K562 (cell line): ENCODE data around the gene SHISA9. TPM values are rescaled to one million over a fixed set of nuclear protein-coding genes. Genes with fewer than 3 reads are reported as not detected.

ENCODE experiments used
- ATAC-seq: fragments of 200-7000 bp; cut with Tn5 transposase; 3 replicates; pipeline ENCODE4 v1.9.1; 2020; ENCODE audit warnings: moderate library complexity
- BruUV-seq: library from RNA; stranded (reverse); fragments of 400-500 nt; replicated peaks from 2 replicates; lab custom pipeline; 2021; lab: Mats Ljungman, UMichigan
- CTCF ChIA-PET: fragments of 300-600 bp; formaldehyde crosslinking; extraction: SDS; loops from one replicate; lab custom pipeline; 2021; ENCODE audit warnings: low intra/inter-chr PET ratio; lab: Yijun Ruan, JAX
- POLR2A ChIA-PET: fragments of 300-600, 350-650 bp; sonication (Branson Sonifier 250); formaldehyde crosslinking; extraction: SDS; loops from one replicate; lab custom pipeline; 2021; ENCODE audit warnings: antibody characterized with exemption, inconsistent platforms; lab: Yijun Ruan, JAX
- DNase-seq, 4 experiments: peaks; one replicate each; pipeline versions ENCODE4 v3.0.0 to v3.0.0-alpha.2; 2011 to 2018; ENCODE audit warnings: low spot score in 3 of 4, mixed read lengths in 3 of 4; ENCODE audit errors: extremely low read depth in 1 of 4
- FAIRE-seq: peaks from 2 replicates; lab custom pipeline; 2011; peaks lifted over from hg19 to GRCh38; lab: Jason Lieb, UNC
- H2AFZ ChIP-seq: 2 replicates; pipeline ENCODE4 v1.6.0; 2011; ENCODE audit warnings: low read depth, low read length, control low read depth, inconsistent platforms
- H3K27ac ChIP-seq: fragments of 200-600 bp; 3 replicates; pipeline ENCODE4 v1.8.0; 2011; ENCODE audit warnings: low read depth, mild to moderate bottlenecking, control low read depth, inconsistent platforms, low read length, moderate library complexity, mixed read lengths; ENCODE audit errors: extremely low read depth
- H3K27me3 ChIP-seq, 2 experiments: fragments of 300-600 bp in 1 of 2; 2 replicates in 1 of 2; 3 replicates in 1 of 2; pipeline versions ENCODE4 v1.6.0 to v1.8.0; 2011; ENCODE audit warnings: inconsistent platforms in 2 of 2, low read length in 2 of 2, mild to moderate bottlenecking in 1 of 2, mixed read lengths in 1 of 2, moderate library complexity in 1 of 2; ENCODE audit not compliant: control insufficient read depth in 2 of 2, insufficient read depth in 2 of 2
- H3K36me3 ChIP-seq: fragments of 300-600 bp; 3 replicates; pipeline ENCODE4 v1.8.0; 2011; ENCODE audit warnings: mild to moderate bottlenecking, low read length, inconsistent platforms; ENCODE audit not compliant: control insufficient read depth, insufficient read depth
- H3K4me1 ChIP-seq, 2 experiments: fragments of 200-600 bp in 1 of 2; replicated peaks in 1 of 2; 2 replicates in 1 of 2; 3 replicates in 1 of 2; pipeline versions ENCODE4 v1.5.1 to v1.8.0; 2011; ENCODE audit warnings: inconsistent platforms in 2 of 2, low read length in 2 of 2, mild to moderate bottlenecking in 1 of 2, mixed read lengths in 1 of 2, moderate library complexity in 1 of 2; ENCODE audit not compliant: control insufficient read depth in 2 of 2, insufficient read depth in 2 of 2
- H3K4me2 ChIP-seq: 2 replicates; pipeline ENCODE4 v1.6.1; 2011; ENCODE audit warnings: low read length, control low read depth, inconsistent platforms, mixed read lengths; ENCODE audit not compliant: insufficient read depth
- H3K4me3 ChIP-seq: fragments of 200-600 bp; sonication (generic), shearing (Covaris generic); 2 replicates; pipeline ENCODE4 v1.5.1; 2016; ENCODE audit warnings: control low read depth, inconsistent platforms
- H3K79me2 ChIP-seq: fragments of 200-600 bp; 3 replicates; pipeline ENCODE4 v1.8.0; 2011; ENCODE audit warnings: low read length, inconsistent platforms; ENCODE audit not compliant: control insufficient read depth, insufficient read depth
- H3K9ac ChIP-seq, 2 experiments: 2 replicates each; pipeline versions ENCODE4 v1.6.0 to v1.6.1; 2011; ENCODE audit warnings: low read depth in 2 of 2, low read length in 2 of 2, control low read depth in 1 of 2, inconsistent platforms in 1 of 2, mild to moderate bottlenecking in 1 of 2, mixed read lengths in 1 of 2; ENCODE audit not compliant: insufficient read depth in 1 of 2
- H3K9me1 ChIP-seq: one replicate; pipeline ENCODE4 v1.6.0; 2011; ENCODE audit warnings: inconsistent platforms, mild to moderate bottlenecking, low read length, moderate library complexity; ENCODE audit not compliant: control insufficient read depth, insufficient read depth
- H3K9me3 ChIP-seq: replicated peaks from 2 replicates; pipeline ENCODE4 v1.5.1; 2011; ENCODE audit warnings: low read depth, low read length, inconsistent platforms; ENCODE audit not compliant: control insufficient read depth, insufficient read depth
- H4K20me1 ChIP-seq: replicated peaks from 2 replicates; pipeline ENCODE4 v1.6.1; 2011; ENCODE audit warnings: low read length, inconsistent platforms, mixed read lengths; ENCODE audit not compliant: control insufficient read depth, insufficient read depth
- EHMT2 ChIP-seq: fragments of 450-650 bp; IDR thresholded peaks from 2 replicates; pipeline ENCODE4 v1.6.1; 2018; ENCODE audit warnings: antibody characterized with exemption
- JUN ChIP-seq, 2 experiments: sonication (generic) in 1 of 2; formaldehyde crosslinking in 1 of 2; IDR thresholded peaks; 2 replicates each; pipeline versions ENCODE4 v1.6.1 to v1.8.0; 2012 to 2022; ENCODE audit warnings: borderline replicate concordance in 2 of 2, mild to moderate bottlenecking in 2 of 2, improper control_type of control experiment in 1 of 2, low read depth in 1 of 2, low read length in 1 of 2, missing genetic modification reagents in 1 of 2
- MIER1 ChIP-seq: fragments of 450-650 bp; IDR thresholded peaks from 2 replicates; pipeline ENCODE4 v1.6.1; 2016; ENCODE audit warnings: antibody characterized with exemption, mild to moderate bottlenecking, low read depth
- NFIX ChIP-seq: fragments of 250-450 bp; sonication (Bioruptor Pico); IDR thresholded peaks from 2 replicates; pipeline ENCODE4 v1.4.0; 2020; ENCODE audit warnings: low read depth, mild to moderate bottlenecking, moderate library complexity
- NR2C1 ChIP-seq, 2 experiments: fragments of 450-650 bp; IDR thresholded peaks; 2 replicates each; pipeline ENCODE4 v1.6.1; 2017; ENCODE audit warnings: mild to moderate bottlenecking in 2 of 2, antibody characterized with exemption in 1 of 2, inconsistent platforms in 1 of 2, missing compliant biosample characterization in 1 of 2, missing genetic modification characterization in 1 of 2
- RCOR1 ChIP-seq, 2 experiments: IDR thresholded peaks; 2 replicates each; pipeline ENCODE4 v1.6.1; 2012; ENCODE audit warnings: low read depth in 2 of 2, low read length in 2 of 2, borderline replicate concordance in 1 of 2, improper control_type of control experiment in 1 of 2
- SAFB2 ChIP-seq: fragments of 200-400 bp; formaldehyde crosslinking; IDR thresholded peaks from 2 replicates; pipeline ENCODE4 v1.6.1; 2018; ENCODE audit warnings: borderline replicate concordance, low read length, low read depth, moderate library complexity; ENCODE audit not compliant: severe bottlenecking
- ZKSCAN1 ChIP-seq: fragments of 150-350 bp; IDR thresholded peaks from 2 replicates; pipeline ENCODE4 v1.6.1; 2016; ENCODE audit warnings: low read depth, low read length
- ZNF197 ChIP-seq: fragments of 200-800 bp; sonication (Bioruptor generic); IDR thresholded peaks from 2 replicates; pipeline ENCODE4 v1.6.1; 2016; ENCODE audit warnings: low read depth, missing genetic modification characterization, missing compliant biosample characterization
- ZNF384 ChIP-seq: IDR thresholded peaks from 2 replicates; pipeline ENCODE4 v1.6.1; 2012; ENCODE audit warnings: low read depth, low read length, improper control_type of control experiment
- ZNF41 ChIP-seq: fragments of 250-450 bp; sonication (Bioruptor Pico); conservative IDR thresholded peaks from 2 replicates; pipeline ENCODE4 v1.4.0; 2020; ENCODE audit warnings: mild to moderate bottlenecking
- ZNF561 ChIP-seq: fragments of 450-650 bp; formaldehyde crosslinking; conservative IDR thresholded peaks from 2 replicates; pipeline ENCODE4 v1.4.0; 2020; ENCODE audit warnings: mild to moderate bottlenecking, moderate library complexity
- ZNF764 ChIP-seq: fragments of 250-450 bp; sonication (Bioruptor Pico); IDR thresholded peaks from 2 replicates; pipeline ENCODE4 v1.4.0; 2020; ENCODE audit warnings: low read depth, mild to moderate bottlenecking, moderate library complexity
- ZNF766 ChIP-seq: fragments of 200-800 bp; sonication (Bioruptor generic); conservative IDR thresholded peaks from 2 replicates; pipeline ENCODE4 v1.6.1; 2016; ENCODE audit warnings: missing genetic modification characterization, missing compliant biosample characterization
- WGBS: fragments of 100-300 bp; shearing (Covaris generic); methylation state at CpG from one replicate; pipeline ENCODE4 v1.1.6; 2016; ENCODE audit warnings: low coverage, mixed read lengths; ENCODE audit not compliant: insufficient coverage; ENCODE audit errors: missing lambda C conversion rate; 5-methylcytosine and 5-hydroxymethylcytosine counted together
- in situ Hi-C: fragments of 300-500 bp; cut with MboI; formaldehyde crosslinking; loops from 4 replicates; pipeline ENCODE4 v1.15.0; 2018; ENCODE audit warnings: inconsistent platforms, mixed read lengths
- intact Hi-C: fragments of 100-400 bp; cut with micrococcal nuclease; formaldehyde crosslinking; loops from 2 replicates; pipeline ENCODE4 v1.14.2; 2022
- polyA plus RNA-seq, 8 experiments: library from polyadenylated mRNA; depleted of rRNA in 4 of 8; stranded (reverse) in 5 of 8; unstranded in 3 of 8; fragments of >200 nt; fragmentation: Nextera tagmentation in 2 of 8; fragmentation: Illumina TruSeq in 1 of 8; extraction: Ambion mirVana in 2 of 8; extraction: Trizol in 1 of 8; gene quantifications; 2 replicates each; pipeline versions ENCODE4 v1.2.1 to v1.2.3, GENCODE V29; 2011 to 2014; ENCODE audit warnings: inconsistent platforms in 1 of 8, missing spikeins in 1 of 8
- total RNA-seq, 7 experiments: library from RNA; depleted of rRNA in 6 of 7; stranded (reverse); fragments of >200 nt in 6 of 7; fragmentation: Illumina TruSeq in 2 of 7; extraction: Trizol in 2 of 7; gene quantifications; 2 replicates each; pipeline versions ENCODE4 v1.2.1 to v1.2.3, GENCODE V29; 2011 to 2021; ENCODE audit warnings: low replicate concordance in 1 of 7
- TF ChIP-seq, protein P1 (sequence below): fragments of 200-400 bp; formaldehyde crosslinking; IDR thresholded peaks from 2 replicates; pipeline ENCODE4 v1.6.1; 2017; ENCODE audit warnings: mild to moderate bottlenecking, low read depth, low read length, moderate library complexity
- TF ChIP-seq, protein P2 (sequence below), 2 experiments: fragments of 450-650 bp; IDR thresholded peaks; 2 replicates each; pipeline ENCODE4 v1.6.1; 2018; ENCODE audit warnings: mild to moderate bottlenecking in 2 of 2, low read depth in 1 of 2; ENCODE audit not compliant: partially characterized antibody in 2 of 2

SHISA9 gene
- total and polyA plus RNA-seq, 9 of the 15 experiments (the other 6 are each of a cell fraction or from before 2014, with no cell fraction given), result under 0.01 to 0.16 (median 0.01) TPM; not detected in 6

DNA sequence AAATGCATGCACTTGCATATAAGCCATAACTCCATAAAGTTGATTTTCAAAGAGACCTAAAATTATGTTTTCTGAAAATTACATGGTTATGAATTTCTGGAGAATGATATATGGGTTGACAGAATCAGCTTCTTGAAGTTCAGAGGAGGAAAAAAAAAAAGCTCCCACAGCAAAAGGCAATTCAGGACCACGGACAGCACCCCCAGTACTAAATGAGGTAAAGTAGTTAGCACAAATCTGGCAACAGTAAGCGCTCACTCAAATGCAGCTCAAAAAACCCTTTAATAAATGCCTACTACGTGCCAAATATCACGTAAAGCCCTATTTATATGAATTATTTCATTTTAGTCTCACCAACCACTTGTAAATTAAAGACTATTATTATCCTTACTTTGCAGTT, 135.2 kb downstream of the SHISA9 start:
- POLR2A ChIA-PET, result interaction anchor here (0.9 kb wide), 1 partner anchor 21 kb away, joined by 4 read pairs; no protein-coding TSS in a partner anchor
- no peaks in the 10 kb centered on the region for H4K20me1 ChIP-seq
- 0% methylated on average over 4 of the region's 4 CpGs for WGBS
- TF ChIP-seq ZNF766 (peak; percentile 43; the same call in 1 of the 2 replicates), ZNF197 (0 out of 2 replicates have a peak, but pooled peaks have one; percentile 39), ZNF764 (CRISPR knock-in tag) (no peak), NR2C1 (IDR thresholded peaks at IDR 0.05) (no peak), NR2C1 (tag; IDR thresholded peaks at IDR 0.05) (no peak), ZKSCAN1 (0 out of 2 replicates have a peak, but pooled peaks have one; percentile 45), ZNF384 (peak; percentile 75), ZNF561 (no peak), MIER1 (peak; percentile 92), RCOR1 (IDR thresholded peaks at IDR 0.05; ENCODE audit: borderline replicate concordance in 1 of 2, low read depth in 2 of 2, low read length in 2 of 2) (0 out of 4 replicates have a peak, but pooled peaks of 1 of the 2 experiments have one; percentile 52), ZNF41 (CRISPR knock-in tag) (no peak), SAFB2 (no peak), NFIX (CRISPR knock-in tag) (no peak), EHMT2 (peak; percentile 95), JUN (IDR thresholded peaks at IDR 0.05; ENCODE audit: borderline replicate concordance, low read depth, low read length) (no peak), JUN (CRISPR knock-in tag; IDR thresholded peaks at IDR 0.05; ENCODE audit: borderline replicate concordance) (no peak)
- TF ChIP-seq, protein P1, sequence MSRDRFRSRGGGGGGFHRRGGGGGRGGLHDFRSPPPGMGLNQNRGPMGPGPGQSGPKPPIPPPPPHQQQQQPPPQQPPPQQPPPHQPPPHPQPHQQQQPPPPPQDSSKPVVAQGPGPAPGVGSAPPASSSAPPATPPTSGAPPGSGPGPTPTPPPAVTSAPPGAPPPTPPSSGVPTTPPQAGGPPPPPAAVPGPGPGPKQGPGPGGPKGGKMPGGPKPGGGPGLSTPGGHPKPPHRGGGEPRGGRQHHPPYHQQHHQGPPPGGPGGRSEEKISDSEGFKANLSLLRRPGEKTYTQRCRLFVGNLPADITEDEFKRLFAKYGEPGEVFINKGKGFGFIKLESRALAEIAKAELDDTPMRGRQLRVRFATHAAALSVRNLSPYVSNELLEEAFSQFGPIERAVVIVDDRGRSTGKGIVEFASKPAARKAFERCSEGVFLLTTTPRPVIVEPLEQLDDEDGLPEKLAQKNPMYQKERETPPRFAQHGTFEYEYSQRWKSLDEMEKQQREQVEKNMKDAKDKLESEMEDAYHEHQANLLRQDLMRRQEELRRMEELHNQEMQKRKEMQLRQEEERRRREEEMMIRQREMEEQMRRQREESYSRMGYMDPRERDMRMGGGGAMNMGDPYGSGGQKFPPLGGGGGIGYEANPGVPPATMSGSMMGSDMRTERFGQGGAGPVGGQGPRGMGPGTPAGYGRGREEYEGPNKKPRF, result no peak
- TF ChIP-seq, protein P2, sequence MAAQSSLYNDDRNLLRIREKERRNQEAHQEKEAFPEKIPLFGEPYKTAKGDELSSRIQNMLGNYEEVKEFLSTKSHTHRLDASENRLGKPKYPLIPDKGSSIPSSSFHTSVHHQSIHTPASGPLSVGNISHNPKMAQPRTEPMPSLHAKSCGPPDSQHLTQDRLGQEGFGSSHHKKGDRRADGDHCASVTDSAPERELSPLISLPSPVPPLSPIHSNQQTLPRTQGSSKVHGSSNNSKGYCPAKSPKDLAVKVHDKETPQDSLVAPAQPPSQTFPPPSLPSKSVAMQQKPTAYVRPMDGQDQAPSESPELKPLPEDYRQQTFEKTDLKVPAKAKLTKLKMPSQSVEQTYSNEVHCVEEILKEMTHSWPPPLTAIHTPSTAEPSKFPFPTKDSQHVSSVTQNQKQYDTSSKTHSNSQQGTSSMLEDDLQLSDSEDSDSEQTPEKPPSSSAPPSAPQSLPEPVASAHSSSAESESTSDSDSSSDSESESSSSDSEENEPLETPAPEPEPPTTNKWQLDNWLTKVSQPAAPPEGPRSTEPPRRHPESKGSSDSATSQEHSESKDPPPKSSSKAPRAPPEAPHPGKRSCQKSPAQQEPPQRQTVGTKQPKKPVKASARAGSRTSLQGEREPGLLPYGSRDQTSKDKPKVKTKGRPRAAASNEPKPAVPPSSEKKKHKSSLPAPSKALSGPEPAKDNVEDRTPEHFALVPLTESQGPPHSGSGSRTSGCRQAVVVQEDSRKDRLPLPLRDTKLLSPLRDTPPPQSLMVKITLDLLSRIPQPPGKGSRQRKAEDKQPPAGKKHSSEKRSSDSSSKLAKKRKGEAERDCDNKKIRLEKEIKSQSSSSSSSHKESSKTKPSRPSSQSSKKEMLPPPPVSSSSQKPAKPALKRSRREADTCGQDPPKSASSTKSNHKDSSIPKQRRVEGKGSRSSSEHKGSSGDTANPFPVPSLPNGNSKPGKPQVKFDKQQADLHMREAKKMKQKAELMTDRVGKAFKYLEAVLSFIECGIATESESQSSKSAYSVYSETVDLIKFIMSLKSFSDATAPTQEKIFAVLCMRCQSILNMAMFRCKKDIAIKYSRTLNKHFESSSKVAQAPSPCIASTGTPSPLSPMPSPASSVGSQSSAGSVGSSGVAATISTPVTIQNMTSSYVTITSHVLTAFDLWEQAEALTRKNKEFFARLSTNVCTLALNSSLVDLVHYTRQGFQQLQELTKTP (IDR thresholded peaks at IDR 0.05; ENCODE audit: low read depth in 1 of 2, partially characterized antibody in 2 of 2), result peak in 1 of 2 experiments; percentile 70

More for the DNA sequence above, 135.2 kb downstream of the SHISA9 start:
- Histone ChIP-seq H3K9me1 (no peaks in the 10 kb centered on the region), H3K4me1 (no peaks in the 10 kb centered on the region), H3K27me3 (no peaks in the 10 kb centered on the region), H3K9ac (no peak overlapping the region), H3K4me3 (no peak overlapping the region), H3K36me3 (no peaks in the 10 kb centered on the region), H3K4me2 (no peak overlapping the region), H3K9me3 (no peaks in the 10 kb centered on the region), H2AFZ (no peak overlapping the region), H3K27ac (no peak overlapping the region), H3K79me2 (no peaks in the 10 kb centered on the region)
- ATAC-seq, result no peak
- intact Hi-C loops, result no loop called here
- BruUV-seq, result no TSS peak
- in situ Hi-C loops, result no loop called here
- CTCF ChIA-PET, result no interaction called here
- no peak for FAIRE-seq
- DNase-seq, result peak; percentile 23 to 55 (median 35)
